Measurements from ENCODE around the gene GTF2H4. TPM values are rescaled to one million over a fixed set of nuclear protein-coding genes. Genes with fewer than 3 reads are reported as not detected.

Gene GTF2H4
- total and polyA plus RNA-seq, 8 donors, result 9.4 to 45.8 (median 16.5) TPM

DNA sequence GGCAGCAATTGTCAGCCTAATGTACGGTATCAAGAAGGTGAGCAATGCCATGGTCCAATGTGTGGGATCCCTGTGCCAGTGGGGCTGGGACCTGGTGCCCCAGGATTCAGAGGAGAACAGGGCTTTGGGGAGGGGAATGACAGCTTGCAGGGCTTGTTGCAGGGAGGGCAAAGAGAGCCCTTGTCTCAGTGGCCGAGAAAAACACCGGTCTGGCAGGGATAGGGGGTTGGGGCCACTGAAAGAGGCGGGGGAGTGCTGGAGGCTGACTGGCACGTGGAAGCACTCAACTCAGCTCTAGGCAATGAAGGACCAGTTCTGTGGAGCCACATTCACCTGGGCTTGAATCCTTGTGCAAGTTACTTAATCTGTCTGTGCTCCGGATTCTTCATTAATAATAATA, 29.3 kb downstream of the GTF2H4 start:
- Histone ChIP-seq H3K4me3 (no peak overlapping the region), H3K27me3 (no peaks in the 10 kb centered on the region), H3K27ac (no peak overlapping the region), H3K36me3 (no peaks in the 10 kb centered on the region), H3K9me3 (no peaks in the 10 kb centered on the region), H3K4me1 (peaks cover 0 to 6% (median 0%) of the 10 kb centered on the region in 3 donors)
- FAIRE-seq, result no peak
- no peak for DNase-seq
- TF ChIP-seq, protein P1, sequence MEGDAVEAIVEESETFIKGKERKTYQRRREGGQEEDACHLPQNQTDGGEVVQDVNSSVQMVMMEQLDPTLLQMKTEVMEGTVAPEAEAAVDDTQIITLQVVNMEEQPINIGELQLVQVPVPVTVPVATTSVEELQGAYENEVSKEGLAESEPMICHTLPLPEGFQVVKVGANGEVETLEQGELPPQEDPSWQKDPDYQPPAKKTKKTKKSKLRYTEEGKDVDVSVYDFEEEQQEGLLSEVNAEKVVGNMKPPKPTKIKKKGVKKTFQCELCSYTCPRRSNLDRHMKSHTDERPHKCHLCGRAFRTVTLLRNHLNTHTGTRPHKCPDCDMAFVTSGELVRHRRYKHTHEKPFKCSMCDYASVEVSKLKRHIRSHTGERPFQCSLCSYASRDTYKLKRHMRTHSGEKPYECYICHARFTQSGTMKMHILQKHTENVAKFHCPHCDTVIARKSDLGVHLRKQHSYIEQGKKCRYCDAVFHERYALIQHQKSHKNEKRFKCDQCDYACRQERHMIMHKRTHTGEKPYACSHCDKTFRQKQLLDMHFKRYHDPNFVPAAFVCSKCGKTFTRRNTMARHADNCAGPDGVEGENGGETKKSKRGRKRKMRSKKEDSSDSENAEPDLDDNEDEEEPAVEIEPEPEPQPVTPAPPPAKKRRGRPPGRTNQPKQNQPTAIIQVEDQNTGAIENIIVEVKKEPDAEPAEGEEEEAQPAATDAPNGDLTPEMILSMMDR (IDR thresholded peaks at IDR 0.05), result no peak
- no peak for ATAC-seq
- WGBS, 2 donors, result 78 to 82% methylated on average over 6 of the region's 6 CpGs
- intact Hi-C loops (cut with DNase I), result loop anchor here in 1 of 3 donors (10.0 kb wide), 1 partner anchor 128 kb away; no protein-coding TSS in a partner anchor

DNA sequence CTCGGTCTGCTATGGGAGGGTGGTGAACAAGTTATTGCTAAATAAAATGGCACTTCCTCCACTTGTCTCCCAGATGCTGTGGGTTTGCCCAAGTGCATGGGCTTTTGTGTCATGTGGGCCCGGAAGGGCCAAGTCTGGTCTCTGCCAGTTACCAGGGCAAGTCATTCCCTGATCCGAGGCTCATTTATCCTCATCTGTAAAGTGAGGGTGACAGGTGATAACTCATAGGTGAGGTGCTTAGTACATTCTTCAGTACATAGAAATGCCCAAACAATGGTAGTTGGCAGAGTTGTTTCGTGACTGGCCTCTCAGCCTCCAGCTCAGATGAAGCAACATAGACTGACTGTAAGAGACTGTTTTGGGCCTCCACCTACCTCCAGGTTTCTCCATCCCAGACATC, 30.7 kb downstream of the GTF2H4 start:
- Histone ChIP-seq H3K36me3 (no peaks in the 10 kb centered on the region), H3K27ac (peak overlapping the region in 1 of 4 donors; percentile 13), H3K4me1 (no peaks in the 10 kb centered on the region), H3K4me3 (no peak overlapping the region), H3K27me3 (no peaks in the 10 kb centered on the region), H3K9me3 (no peaks in the 10 kb centered on the region)
- ATAC-seq, result peak; percentile 32 to 60 (median 48)
- no peak for FAIRE-seq
- TF ChIP-seq, protein P1 (IDR thresholded peaks at IDR 0.05), result no peak
- WGBS, 2 donors, result 42 to 46% methylated on average over 4 of the region's 4 CpGs
- no peak for DNase-seq
- intact Hi-C loops (cut with DNase I), result loop anchor here in 1 of 3 donors (10.0 kb wide), 1 partner anchor 126 kb away; no protein-coding TSS in a partner anchor

DNA sequence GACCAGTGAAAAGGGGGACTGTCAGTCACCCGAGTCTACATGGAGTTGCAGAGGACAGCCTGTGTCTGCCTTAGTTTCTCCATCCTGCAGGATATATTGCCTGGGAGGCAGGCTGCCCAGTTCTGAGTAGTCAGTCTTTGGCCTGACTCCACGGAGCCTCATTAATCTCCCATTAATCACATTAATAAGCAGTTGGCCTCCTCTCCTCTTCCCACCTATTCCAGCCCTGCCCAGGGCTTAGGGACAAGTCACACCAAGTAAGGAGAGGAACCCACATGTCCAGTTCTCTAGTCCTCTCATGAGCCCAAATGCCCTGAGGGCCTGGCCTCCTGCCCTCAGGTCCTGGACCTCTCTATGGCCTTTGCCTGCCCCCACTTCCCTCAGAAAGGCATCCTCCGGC, 31.5 kb downstream of the GTF2H4 start:
- intact Hi-C loops (cut with DNase I), result loop anchor here in 1 of 3 donors (10.0 kb wide), 1 partner anchor 125 kb away; no protein-coding TSS in a partner anchor
- H3K36me3 ChIP-seq, result no peaks in the 10 kb centered on the region
- no peak overlapping the region for H3K4me3 ChIP-seq
- no peak for FAIRE-seq
- no peaks in the 10 kb centered on the region for H3K4me1 ChIP-seq
- WGBS, 2 donors, result 35 to 37% methylated on average over 3 of the region's 3 CpGs
- peak; percentile 58 to 77 (median 69) for ATAC-seq
- H3K27ac ChIP-seq, result no peak overlapping the region
- no peaks in the 10 kb centered on the region for H3K9me3 ChIP-seq
- DNase-seq, result peak in 2 of 6 donors; percentile 28 to 47
- TF ChIP-seq, protein P1 (IDR thresholded peaks at IDR 0.05), result no peak
- H3K27me3 ChIP-seq, result no peaks in the 10 kb centered on the region

DNA sequence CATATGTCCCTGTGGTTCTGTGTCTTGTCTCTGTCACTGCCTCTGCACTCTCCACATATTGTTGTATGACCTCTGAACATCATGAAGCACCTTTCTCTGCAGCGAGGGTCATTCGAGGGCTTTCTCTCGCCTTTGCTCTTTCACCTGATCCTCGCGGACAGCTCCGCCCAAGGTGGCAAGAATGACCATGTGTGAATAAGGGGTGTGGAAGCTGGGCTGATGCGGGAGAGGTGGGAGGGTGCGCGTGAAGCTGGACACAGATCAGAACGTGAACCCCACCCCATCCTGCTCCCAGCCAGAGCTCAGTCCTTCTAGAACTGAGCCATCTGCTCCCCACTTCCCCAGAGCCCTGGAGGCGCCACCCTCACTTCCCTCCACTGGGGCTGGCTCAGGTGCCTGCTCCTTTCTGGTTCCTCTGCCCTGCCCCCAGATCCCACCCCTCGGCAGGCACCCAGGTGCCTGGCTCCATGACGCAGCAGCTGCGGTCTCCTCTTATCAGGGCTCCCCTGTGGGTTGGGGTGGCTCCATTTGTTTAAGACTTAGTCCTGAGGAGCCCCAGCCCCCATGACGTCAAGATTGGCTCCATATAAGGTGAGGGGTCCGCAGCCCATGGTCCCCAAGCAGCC, 32.5 kb downstream of the GTF2H4 start, which contains the start of gene MUCL3:
TSS of gene MUCL3 (plus strand) at position 613 of the 626 bp plus-strand sequence. CDS start 27 bp downstream, outside the sequence.
- WGBS, 2 donors, result 57 to 74% methylated on average over 16 of the region's 16 CpGs
- no peak within 1 kb of the TSS for H3K4me3 ChIP-seq
- no peaks in the 10 kb centered on the region for H3K9me3 ChIP-seq
- FAIRE-seq, result no peak
- no peaks in the 10 kb centered on the region for H3K36me3 ChIP-seq
- intact Hi-C loops (cut with DNase I), result no loop called here
- H3K4me1 ChIP-seq, result no peaks in the 10 kb centered on the region
- TF ChIP-seq, protein P1 (IDR thresholded peaks at IDR 0.05), result no peak
- no peaks in the 10 kb centered on the region for H3K27me3 ChIP-seq
- H3K27ac ChIP-seq, result no peak within 1 kb of the TSS
- ATAC-seq, result peak in 1 of 4 donors; percentile 17
- DNase-seq, result no peak

All from pancreas (tissue), 10 donors.